ENCODE results near the gene C9orf85. TPM values are rescaled to one million over a fixed set of nuclear protein-coding genes. Genes with fewer than 3 reads are reported as not detected.

Gene C9orf85
- polyA plus RNA-seq, 1 donor from 2014 or later = 20.3 TPM

DNA sequence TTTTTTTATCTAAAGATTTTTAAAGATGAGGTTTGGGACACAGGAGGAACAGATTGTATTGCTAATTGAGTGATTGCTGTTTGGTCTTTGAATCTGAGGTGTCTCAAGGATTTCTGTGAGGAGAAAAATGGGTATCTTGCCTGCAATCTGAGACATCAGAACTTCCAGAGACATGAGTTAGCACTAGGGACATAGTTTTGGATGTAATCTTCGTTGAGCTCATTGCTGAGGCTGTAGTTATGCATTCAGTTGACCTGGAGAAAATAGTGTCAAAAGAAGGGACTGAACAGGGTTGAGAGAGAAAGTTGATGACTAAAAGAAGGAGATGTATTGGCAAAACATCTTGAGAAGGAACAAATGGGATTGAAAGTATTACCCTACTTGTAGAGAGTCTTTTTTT, 24.6 kb downstream of the C9orf85 start:
- no peak overlapping the region for H2AFZ ChIP-seq (ENCODE audit: low read depth, low read length)
- no peak for TF ChIP-seq MXI1 (conservative IDR thresholded peaks at IDR 0.05; ENCODE audit: poor library complexity, severe bottlenecking)
- no peak for TF ChIP-seq RAD21 (conservative IDR thresholded peaks at IDR 0.05)
- TF ChIP-seq POLR2AphosphoS5 (IDR thresholded peaks at IDR 0.05) = no peak
- TF ChIP-seq EZH2 (IDR thresholded peaks at IDR 0.05; ENCODE audit: borderline replicate concordance, insufficient read depth, low read length, poor library complexity, severe bottlenecking) = no peak
- no peak for TF ChIP-seq TAF1 (IDR thresholded peaks at IDR 0.05; ENCODE audit: low read depth)
- TF ChIP-seq EP300 (conservative IDR thresholded peaks at IDR 0.05; ENCODE audit: poor library complexity, severe bottlenecking) = no peak
- TF ChIP-seq, protein P1, sequence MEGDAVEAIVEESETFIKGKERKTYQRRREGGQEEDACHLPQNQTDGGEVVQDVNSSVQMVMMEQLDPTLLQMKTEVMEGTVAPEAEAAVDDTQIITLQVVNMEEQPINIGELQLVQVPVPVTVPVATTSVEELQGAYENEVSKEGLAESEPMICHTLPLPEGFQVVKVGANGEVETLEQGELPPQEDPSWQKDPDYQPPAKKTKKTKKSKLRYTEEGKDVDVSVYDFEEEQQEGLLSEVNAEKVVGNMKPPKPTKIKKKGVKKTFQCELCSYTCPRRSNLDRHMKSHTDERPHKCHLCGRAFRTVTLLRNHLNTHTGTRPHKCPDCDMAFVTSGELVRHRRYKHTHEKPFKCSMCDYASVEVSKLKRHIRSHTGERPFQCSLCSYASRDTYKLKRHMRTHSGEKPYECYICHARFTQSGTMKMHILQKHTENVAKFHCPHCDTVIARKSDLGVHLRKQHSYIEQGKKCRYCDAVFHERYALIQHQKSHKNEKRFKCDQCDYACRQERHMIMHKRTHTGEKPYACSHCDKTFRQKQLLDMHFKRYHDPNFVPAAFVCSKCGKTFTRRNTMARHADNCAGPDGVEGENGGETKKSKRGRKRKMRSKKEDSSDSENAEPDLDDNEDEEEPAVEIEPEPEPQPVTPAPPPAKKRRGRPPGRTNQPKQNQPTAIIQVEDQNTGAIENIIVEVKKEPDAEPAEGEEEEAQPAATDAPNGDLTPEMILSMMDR (IDR thresholded peaks at IDR 0.05; ENCODE audit: poor library complexity, severe bottlenecking) = no peak
- TF ChIP-seq, protein P2, sequence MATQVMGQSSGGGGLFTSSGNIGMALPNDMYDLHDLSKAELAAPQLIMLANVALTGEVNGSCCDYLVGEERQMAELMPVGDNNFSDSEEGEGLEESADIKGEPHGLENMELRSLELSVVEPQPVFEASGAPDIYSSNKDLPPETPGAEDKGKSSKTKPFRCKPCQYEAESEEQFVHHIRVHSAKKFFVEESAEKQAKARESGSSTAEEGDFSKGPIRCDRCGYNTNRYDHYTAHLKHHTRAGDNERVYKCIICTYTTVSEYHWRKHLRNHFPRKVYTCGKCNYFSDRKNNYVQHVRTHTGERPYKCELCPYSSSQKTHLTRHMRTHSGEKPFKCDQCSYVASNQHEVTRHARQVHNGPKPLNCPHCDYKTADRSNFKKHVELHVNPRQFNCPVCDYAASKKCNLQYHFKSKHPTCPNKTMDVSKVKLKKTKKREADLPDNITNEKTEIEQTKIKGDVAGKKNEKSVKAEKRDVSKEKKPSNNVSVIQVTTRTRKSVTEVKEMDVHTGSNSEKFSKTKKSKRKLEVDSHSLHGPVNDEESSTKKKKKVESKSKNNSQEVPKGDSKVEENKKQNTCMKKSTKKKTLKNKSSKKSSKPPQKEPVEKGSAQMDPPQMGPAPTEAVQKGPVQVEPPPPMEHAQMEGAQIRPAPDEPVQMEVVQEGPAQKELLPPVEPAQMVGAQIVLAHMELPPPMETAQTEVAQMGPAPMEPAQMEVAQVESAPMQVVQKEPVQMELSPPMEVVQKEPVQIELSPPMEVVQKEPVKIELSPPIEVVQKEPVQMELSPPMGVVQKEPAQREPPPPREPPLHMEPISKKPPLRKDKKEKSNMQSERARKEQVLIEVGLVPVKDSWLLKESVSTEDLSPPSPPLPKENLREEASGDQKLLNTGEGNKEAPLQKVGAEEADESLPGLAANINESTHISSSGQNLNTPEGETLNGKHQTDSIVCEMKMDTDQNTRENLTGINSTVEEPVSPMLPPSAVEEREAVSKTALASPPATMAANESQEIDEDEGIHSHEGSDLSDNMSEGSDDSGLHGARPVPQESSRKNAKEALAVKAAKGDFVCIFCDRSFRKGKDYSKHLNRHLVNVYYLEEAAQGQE (IDR thresholded peaks at IDR 0.05; ENCODE audit: borderline replicate concordance) = no peak
- no peak for TF ChIP-seq SMC3 (conservative IDR thresholded peaks at IDR 0.05; ENCODE audit: poor library complexity)
- H3K4me2 ChIP-seq (ENCODE audit: low read length) = no peak overlapping the region
- no peaks in the 10 kb centered on the region for H3F3A ChIP-seq (ENCODE audit: insufficient read depth, low read length, poor library complexity, severe bottlenecking)
- no peaks in the 10 kb centered on the region for H3K79me2 ChIP-seq (replicated peaks; ENCODE audit: insufficient read depth, low read length)
- H3K27me3 ChIP-seq (ENCODE audit: insufficient read depth, low read depth, low read length) = no peaks in the 10 kb centered on the region
- no peaks in the 10 kb centered on the region for H4K20me1 ChIP-seq (ENCODE audit: insufficient read depth)
- no peak overlapping the region for H3K27ac ChIP-seq (ENCODE audit: low read length)
- no peaks in the 10 kb centered on the region for H3K36me3 ChIP-seq (ENCODE audit: insufficient read depth, low read length)
- no peak overlapping the region for H3K4me3 ChIP-seq (ENCODE audit: low read length)
- H3K9ac ChIP-seq (ENCODE audit: low read length) = no peak overlapping the region
- H3K9me2 ChIP-seq (ENCODE audit: insufficient read depth, low read length) = no peaks in the 10 kb centered on the region
- H3K9me3 ChIP-seq (ENCODE audit: low read length) = no peaks in the 10 kb centered on the region

DNA sequence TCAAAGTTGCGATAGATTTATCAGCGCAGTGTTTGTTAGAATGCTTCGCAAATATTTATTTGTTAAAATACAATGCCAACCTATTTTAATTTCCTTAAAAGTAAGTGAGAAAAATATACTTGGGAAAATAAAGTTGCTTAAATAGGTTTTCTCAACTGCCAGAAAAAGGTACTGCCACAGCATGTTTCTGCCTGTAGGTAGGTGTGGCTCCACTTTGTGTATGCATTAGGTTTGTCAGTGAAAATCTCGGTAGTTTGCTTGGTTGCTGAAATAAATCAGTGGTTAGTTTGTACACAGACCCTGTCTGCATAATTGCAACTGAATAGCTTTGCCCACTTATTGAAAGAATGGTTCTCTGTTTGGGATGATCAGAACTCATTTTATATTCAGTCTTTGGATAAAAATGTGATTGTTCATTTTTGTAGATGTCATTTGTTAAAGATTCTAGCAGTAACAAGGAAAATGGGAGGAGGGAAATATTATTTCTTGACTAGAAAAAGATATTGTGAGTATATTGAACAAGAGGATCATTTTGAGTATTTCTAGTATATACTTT, 25.7 kb downstream of the C9orf85 start:
- Histone ChIP-seq H3K9me2 (ENCODE audit: insufficient read depth, low read length) (no peaks in the 10 kb centered on the region), H3K36me3 (ENCODE audit: insufficient read depth, low read length) (no peaks in the 10 kb centered on the region), H2AFZ (ENCODE audit: low read depth, low read length) (no peak overlapping the region), H3K27ac (ENCODE audit: low read length) (no peak overlapping the region), H3K4me3 (ENCODE audit: low read length) (no peak overlapping the region), H3K4me2 (ENCODE audit: low read length) (no peak overlapping the region), H3K27me3 (ENCODE audit: insufficient read depth, low read depth, low read length) (no peaks in the 10 kb centered on the region), H3K79me2 (replicated peaks; ENCODE audit: insufficient read depth, low read length) (no peaks in the 10 kb centered on the region), H3F3A (ENCODE audit: insufficient read depth, low read length, poor library complexity, severe bottlenecking) (no peaks in the 10 kb centered on the region), H4K20me1 (ENCODE audit: insufficient read depth) (no peaks in the 10 kb centered on the region), H3K9ac (ENCODE audit: low read length) (no peak overlapping the region), H3K9me3 (ENCODE audit: low read length) (no peaks in the 10 kb centered on the region)
- TF ChIP-seq, protein P1 (IDR thresholded peaks at IDR 0.05; ENCODE audit: poor library complexity, severe bottlenecking) = no peak
- TF ChIP-seq EZH2 (IDR thresholded peaks at IDR 0.05; ENCODE audit: borderline replicate concordance, insufficient read depth, low read length, poor library complexity, severe bottlenecking) = no peak
- no peak for TF ChIP-seq MXI1 (conservative IDR thresholded peaks at IDR 0.05; ENCODE audit: poor library complexity, severe bottlenecking)
- TF ChIP-seq POLR2AphosphoS5 (IDR thresholded peaks at IDR 0.05) = no peak
- TF ChIP-seq, protein P2 (IDR thresholded peaks at IDR 0.05; ENCODE audit: borderline replicate concordance) = no peak
- no peak for TF ChIP-seq SMC3 (conservative IDR thresholded peaks at IDR 0.05; ENCODE audit: poor library complexity)
- no peak for TF ChIP-seq EP300 (conservative IDR thresholded peaks at IDR 0.05; ENCODE audit: poor library complexity, severe bottlenecking)
- TF ChIP-seq TAF1 (IDR thresholded peaks at IDR 0.05; ENCODE audit: low read depth) = no peak
- no peak for TF ChIP-seq RAD21 (conservative IDR thresholded peaks at IDR 0.05)

Data from neural cell (in vitro differentiated cells).